HG03342 (cell line): ENCODE measurements around the gene DCUN1D1.

Source experiments
- ATAC-seq: cut with Tn5 transposase; IDR thresholded peaks from one replicate; pipeline ENCODE4 v1.9.1; 2021; ENCODE audit warnings: mild to moderate bottlenecking, moderate library complexity; ENCODE audit not compliant: unreplicated experiment

The DCUN1D1 gene

GRCh38 chr3:182973047-182973446, 7.3 kb downstream of the DCUN1D1 start:
- ATAC-seq = no peak

GRCh38 chr3:182972387-182972786, 8.0 kb downstream of the DCUN1D1 start:
- no peak for ATAC-seq

- ATAC-seq = no peak
Observed at GRCh38 chr3:182971637-182972036, 8.7 kb downstream of the DCUN1D1 start.

- no peak for ATAC-seq
Observed at GRCh38 chr3:182970811-182971418, 9.4 kb downstream of the DCUN1D1 start.

GRCh38 chr3:182969853-182970252, 10.5 kb downstream of the DCUN1D1 start:
- ATAC-seq = no peak

GRCh38 chr3:182969277-182969676, 11.1 kb downstream of the DCUN1D1 start:
- no peak for ATAC-seq

- ATAC-seq = peak; percentile 65
Observed at GRCh38 chr3:182967218-182968204, 12.8 kb downstream of the DCUN1D1 start.

- no peak for ATAC-seq
Observed at GRCh38 chr3:182965861-182966366, 14.4 kb downstream of the DCUN1D1 start.

- no peak for ATAC-seq
Observed at GRCh38 chr3:182964179-182964578, 16.2 kb downstream of the DCUN1D1 start.

- no peak for ATAC-seq
Observed at GRCh38 chr3:182962166-182962565, 18.2 kb downstream of the DCUN1D1 start.

GRCh38 chr3:182959474-182960350, 20.6 kb downstream of the DCUN1D1 start:
- no peak for ATAC-seq

GRCh38 chr3:182957676-182958266, 22.6 kb downstream of the DCUN1D1 start:
- ATAC-seq = no peak

- ATAC-seq = no peak
Observed at GRCh38 chr3:182957226-182957625, 23.1 kb downstream of the DCUN1D1 start.

GRCh38 chr3:182954553-182955235, 25.6 kb downstream of the DCUN1D1 start:
- peak; percentile 92 for ATAC-seq

- no peak for ATAC-seq
Observed at GRCh38 chr3:182949688-182950087, 30.6 kb downstream of the DCUN1D1 start.

GRCh38 chr3:182948305-182948704, 32.0 kb downstream of the DCUN1D1 start:
- ATAC-seq = no peak

- ATAC-seq = peak; percentile 51
Observed at GRCh38 chr3:182947888-182948287, 32.5 kb downstream of the DCUN1D1 start.

GRCh38 chr3:182941719-182942118, 38.6 kb downstream of the DCUN1D1 start:
- no peak for ATAC-seq

- no peak for ATAC-seq
Observed at GRCh38 chr3:182940266-182940808, 40.0 kb downstream of the DCUN1D1 start.
